ENCODE results near the gene MVB12B.

The MVB12B gene

DNA sequence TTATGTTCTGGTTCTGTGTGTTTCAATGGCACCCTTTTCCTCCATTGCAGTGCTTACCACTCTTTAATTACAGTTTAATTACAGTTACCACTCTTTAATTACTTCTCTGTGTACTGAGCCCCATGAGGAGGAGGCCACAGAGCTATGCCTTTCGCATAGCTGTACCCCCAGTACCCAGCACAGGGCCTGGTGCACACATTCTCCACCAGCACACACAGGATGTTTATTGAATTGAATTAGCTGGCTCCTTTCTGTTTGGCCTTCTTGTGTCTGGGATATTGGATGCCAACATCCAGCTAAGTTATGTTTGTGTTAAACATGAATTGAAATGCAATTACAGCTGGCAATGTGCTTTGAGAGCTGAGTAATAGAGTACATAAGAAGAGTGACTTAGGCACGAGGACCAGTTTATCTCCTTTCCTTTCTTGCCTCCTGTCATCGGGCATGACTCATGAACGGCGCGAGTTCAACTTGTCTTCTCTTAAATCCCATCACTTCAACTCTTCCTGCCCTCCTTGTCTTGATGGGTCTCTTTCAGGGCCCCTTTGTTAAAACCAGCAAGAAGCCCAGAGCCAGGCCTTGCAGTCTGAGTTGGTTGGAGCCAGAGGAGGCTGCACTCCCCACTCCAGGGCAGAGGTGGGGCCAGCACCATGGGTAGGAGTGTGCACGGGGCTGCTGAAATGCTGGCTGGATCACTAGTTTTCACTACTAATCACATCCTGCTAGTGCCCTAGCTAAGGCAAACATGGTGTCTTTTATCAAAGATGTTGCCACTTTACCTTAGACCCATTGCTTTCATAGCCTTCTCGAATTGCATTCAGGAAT is 37.4 kb downstream of the MVB12B start:
- H4K20me1 ChIP-seq (ENCODE audit: insufficient read depth, low read length), result peaks cover 2% of the 10 kb centered on the region; the same call in 1 of the 2 replicates
- no peak overlapping the region for H2AFZ ChIP-seq (ENCODE audit: low read depth, low read length)
- peaks cover 19% of the 10 kb centered on the region; the same call in 1 of the 2 replicates for H3K27me3 ChIP-seq (ENCODE audit: low read depth, low read length)
- TF ChIP-seq, protein P1, sequence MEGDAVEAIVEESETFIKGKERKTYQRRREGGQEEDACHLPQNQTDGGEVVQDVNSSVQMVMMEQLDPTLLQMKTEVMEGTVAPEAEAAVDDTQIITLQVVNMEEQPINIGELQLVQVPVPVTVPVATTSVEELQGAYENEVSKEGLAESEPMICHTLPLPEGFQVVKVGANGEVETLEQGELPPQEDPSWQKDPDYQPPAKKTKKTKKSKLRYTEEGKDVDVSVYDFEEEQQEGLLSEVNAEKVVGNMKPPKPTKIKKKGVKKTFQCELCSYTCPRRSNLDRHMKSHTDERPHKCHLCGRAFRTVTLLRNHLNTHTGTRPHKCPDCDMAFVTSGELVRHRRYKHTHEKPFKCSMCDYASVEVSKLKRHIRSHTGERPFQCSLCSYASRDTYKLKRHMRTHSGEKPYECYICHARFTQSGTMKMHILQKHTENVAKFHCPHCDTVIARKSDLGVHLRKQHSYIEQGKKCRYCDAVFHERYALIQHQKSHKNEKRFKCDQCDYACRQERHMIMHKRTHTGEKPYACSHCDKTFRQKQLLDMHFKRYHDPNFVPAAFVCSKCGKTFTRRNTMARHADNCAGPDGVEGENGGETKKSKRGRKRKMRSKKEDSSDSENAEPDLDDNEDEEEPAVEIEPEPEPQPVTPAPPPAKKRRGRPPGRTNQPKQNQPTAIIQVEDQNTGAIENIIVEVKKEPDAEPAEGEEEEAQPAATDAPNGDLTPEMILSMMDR (IDR thresholded peaks at IDR 0.05; ENCODE audit: low read depth, low read length), result no peak
- no peak for TF ChIP-seq EZH2phosphoT487 (IDR thresholded peaks at IDR 0.05; ENCODE audit: low read depth)
- no peak overlapping the region for H3K4me3 ChIP-seq (ENCODE audit: low read length)
- H3K27ac ChIP-seq (ENCODE audit: low read length), result no peak overlapping the region
- no peak overlapping the region for H3K4me2 ChIP-seq (ENCODE audit: low read length)
- H3K79me2 ChIP-seq (ENCODE audit: low read length), result no peaks in the 10 kb centered on the region
- H3K9me3 ChIP-seq (ENCODE audit: insufficient read depth, low read length), result peaks cover 19% of the 10 kb centered on the region; the same call in 1 of the 2 replicates
- H3K9ac ChIP-seq (ENCODE audit: low read length), result no peak overlapping the region
- peaks cover 8% of the 10 kb centered on the region for H3K36me3 ChIP-seq (replicated peaks; ENCODE audit: low read depth, low read length)
- H3K4me1 ChIP-seq (ENCODE audit: low read length), result peaks cover 5% of the 10 kb centered on the region; the same call in 1 of the 2 replicates

DNA sequence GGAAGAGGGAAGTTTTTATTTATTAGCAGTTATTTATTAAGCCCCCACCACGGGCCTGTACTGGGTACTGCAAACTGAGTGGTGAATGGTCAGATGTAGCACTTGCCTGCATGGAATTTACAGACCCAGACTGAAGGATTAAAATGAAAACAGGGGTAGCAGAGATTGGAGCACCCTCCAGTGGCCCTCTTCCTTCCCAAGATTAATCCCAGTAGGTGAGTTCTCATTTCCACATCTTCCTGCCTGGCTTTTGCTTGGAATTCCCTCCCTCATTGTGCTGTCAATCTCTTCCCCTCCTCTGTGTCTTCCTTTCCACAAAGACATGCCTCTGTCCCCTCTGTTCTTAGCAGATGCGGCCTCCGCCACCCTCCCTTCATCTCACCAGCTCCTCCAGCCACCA is 39.2 kb downstream of the MVB12B start:
- Histone ChIP-seq H3K9ac (ENCODE audit: low read length) (no peak overlapping the region), H3K27ac (ENCODE audit: low read length) (no peak overlapping the region), H3K4me2 (ENCODE audit: low read length) (no peak overlapping the region), H3K27me3 (ENCODE audit: low read depth, low read length) (peaks cover 13% of the 10 kb centered on the region; the same call in 1 of the 2 replicates), H3K9me3 (ENCODE audit: insufficient read depth, low read length) (peaks cover 9% of the 10 kb centered on the region; the same call in 1 of the 2 replicates), H3K36me3 (replicated peaks; ENCODE audit: low read depth, low read length) (peaks cover 3% of the 10 kb centered on the region), H3K4me1 (ENCODE audit: low read length) (no peaks in the 10 kb centered on the region), H3K79me2 (ENCODE audit: low read length) (no peaks in the 10 kb centered on the region), H4K20me1 (ENCODE audit: insufficient read depth, low read length) (peaks cover 2% of the 10 kb centered on the region; the same call in 1 of the 2 replicates), H3K4me3 (ENCODE audit: low read length) (no peak overlapping the region), H2AFZ (ENCODE audit: low read depth, low read length) (no peak overlapping the region)
- TF ChIP-seq EZH2phosphoT487 (IDR thresholded peaks at IDR 0.05; ENCODE audit: low read depth), result no peak
- TF ChIP-seq, protein P1 (IDR thresholded peaks at IDR 0.05; ENCODE audit: low read depth, low read length), result no peak

DNA sequence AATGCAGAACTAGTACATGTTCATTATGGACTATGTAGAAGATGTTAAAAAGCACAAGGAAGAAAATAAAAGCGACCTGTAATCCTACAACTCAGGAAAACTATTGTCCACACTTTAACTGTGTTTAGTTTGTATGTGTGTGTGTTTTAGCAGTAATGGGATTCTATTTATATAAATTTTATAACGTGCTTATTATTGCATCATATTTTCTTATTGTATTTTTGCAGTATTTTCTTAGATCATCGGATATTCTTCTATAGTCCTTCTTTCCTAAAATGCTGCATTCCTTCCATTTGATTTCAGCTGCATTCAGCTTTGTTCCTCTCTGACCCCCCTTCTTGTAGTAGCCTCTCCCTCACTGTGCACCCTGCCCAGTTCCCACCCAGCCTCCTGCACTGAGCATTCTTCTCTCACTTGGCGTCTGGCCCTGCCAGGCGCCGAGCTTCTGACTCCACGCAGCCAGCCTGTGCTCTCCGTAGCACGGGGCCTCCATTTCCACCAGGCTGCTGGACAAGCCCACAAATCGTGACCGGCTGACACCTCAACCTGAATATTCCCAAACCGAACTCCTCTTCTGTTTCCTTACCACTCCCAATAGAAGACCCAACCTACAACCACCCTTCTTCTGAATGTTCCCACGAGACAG is 39.9 kb downstream of the MVB12B start:
- no peak for TF ChIP-seq EZH2phosphoT487 (IDR thresholded peaks at IDR 0.05; ENCODE audit: low read depth)
- Histone ChIP-seq H3K27ac (ENCODE audit: low read length) (no peak overlapping the region), H2AFZ (ENCODE audit: low read depth, low read length) (no peak overlapping the region), H3K79me2 (ENCODE audit: low read length) (no peaks in the 10 kb centered on the region), H3K4me2 (ENCODE audit: low read length) (no peak overlapping the region), H3K36me3 (replicated peaks; ENCODE audit: low read depth, low read length) (peaks cover 2% of the 10 kb centered on the region), H3K9ac (ENCODE audit: low read length) (no peak overlapping the region), H3K4me1 (ENCODE audit: low read length) (no peaks in the 10 kb centered on the region), H4K20me1 (ENCODE audit: insufficient read depth, low read length) (peaks cover 2% of the 10 kb centered on the region; the same call in 1 of the 2 replicates), H3K4me3 (ENCODE audit: low read length) (no peak overlapping the region), H3K9me3 (ENCODE audit: insufficient read depth, low read length) (peaks cover 5% of the 10 kb centered on the region; the same call in 1 of the 2 replicates), H3K27me3 (ENCODE audit: low read depth, low read length) (peaks cover 13% of the 10 kb centered on the region; the same call in 1 of the 2 replicates)

DNA sequence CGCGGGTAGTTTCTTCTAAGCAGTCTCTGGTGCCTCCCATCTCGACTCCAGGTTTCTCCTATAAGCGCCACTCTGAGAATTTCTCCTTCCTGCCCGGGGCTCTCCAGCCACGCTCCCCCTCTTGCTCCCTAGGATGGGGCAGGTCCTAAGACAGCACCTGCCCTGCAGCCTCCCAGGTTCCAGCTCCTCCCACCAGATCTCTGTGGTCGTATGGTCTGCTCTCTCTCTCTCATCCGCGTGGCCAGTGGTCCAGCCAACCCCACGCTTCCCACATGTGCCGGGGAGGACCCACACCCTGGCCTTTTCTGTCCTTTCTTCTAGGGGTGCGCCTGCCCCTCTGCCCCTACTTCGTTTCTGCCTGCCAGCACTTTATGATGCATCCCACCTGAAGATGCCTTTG is 40.5 kb downstream of the MVB12B start:
- Histone ChIP-seq H3K27me3 (ENCODE audit: low read depth, low read length) (peaks cover 18% of the 10 kb centered on the region; the same call in 1 of the 2 replicates), H3K4me3 (ENCODE audit: low read length) (no peak overlapping the region), H3K9ac (ENCODE audit: low read length) (no peak overlapping the region), H3K4me2 (ENCODE audit: low read length) (no peak overlapping the region), H3K4me1 (ENCODE audit: low read length) (peaks cover 3% of the 10 kb centered on the region; the same call in 1 of the 2 replicates), H3K79me2 (ENCODE audit: low read length) (no peaks in the 10 kb centered on the region), H3K27ac (ENCODE audit: low read length) (no peak overlapping the region), H2AFZ (ENCODE audit: low read depth, low read length) (no peak overlapping the region), H3K36me3 (replicated peaks; ENCODE audit: low read depth, low read length) (peaks cover 2% of the 10 kb centered on the region), H3K9me3 (ENCODE audit: insufficient read depth, low read length) (no peaks in the 10 kb centered on the region), H4K20me1 (ENCODE audit: insufficient read depth, low read length) (peaks cover 2% of the 10 kb centered on the region; the same call in 1 of the 2 replicates)
- TF ChIP-seq EZH2phosphoT487 (IDR thresholded peaks at IDR 0.05; ENCODE audit: low read depth), result no peak
- TF ChIP-seq, protein P1 (IDR thresholded peaks at IDR 0.05; ENCODE audit: low read depth, low read length), result no peak

Data from OCI-LY3 (cell line).